ENCODE measurements around the gene CXCL11. TPM values are rescaled to one million over a fixed set of nuclear protein-coding genes. Genes with fewer than 3 reads are reported as not detected.

Gene CXCL11
- total RNA-seq, 1 donor from 2014 or later: not detected

GRCh38 chr4:76012388-76012801, 23.5 kb downstream of the CXCL11 start:
- Histone ChIP-seq H3F3A (ENCODE audit: low read depth) (no peaks in the 10 kb centered on the region), H4K20me1 (ENCODE audit: low read depth) (no peaks in the 10 kb centered on the region), H3K4me3 (no peak overlapping the region), H3K27me3 (no peaks in the 10 kb centered on the region), H3K9me3 (ENCODE audit: low read depth) (no peaks in the 10 kb centered on the region), H3K79me2 (ENCODE audit: low read depth) (no peaks in the 10 kb centered on the region), H2AFZ (replicated peaks) (peak overlapping the region; percentile 95), H3K4me1 (peaks cover 10% of the 10 kb centered on the region), H3K9ac (peak overlapping the region; percentile 2), H3K27ac (no peak overlapping the region), H3K36me3 (no peaks in the 10 kb centered on the region), H3K4me2 (peak overlapping the region; percentile 12)
- TF ChIP-seq EZH2 (IDR thresholded peaks at IDR 0.05) (no peak), CTCF (IDR thresholded peaks at IDR 0.05) (no peak), EZH2phosphoT487 (IDR thresholded peaks at IDR 0.05) (no peak)
- Mint-ChIP-seq H3K9me3 (no peaks in the 10 kb centered on the region), H3K36me3 (no peaks in the 10 kb centered on the region), H3K4me1 (peaks cover 17% of the 10 kb centered on the region), H3K27me3 (ENCODE audit: insufficient read depth, low read depth) (peaks cover 2% of the 10 kb centered on the region), H3K27ac (peak overlapping the region; percentile 87), H3K4me3 (no peak overlapping the region)
- no peak for DNase-seq (ENCODE audit: low spot score)

- Histone ChIP-seq H3K9me3 (ENCODE audit: low read depth) (no peaks in the 10 kb centered on the region), H4K20me1 (ENCODE audit: low read depth) (no peaks in the 10 kb centered on the region), H3K27me3 (no peaks in the 10 kb centered on the region), H2AFZ (replicated peaks) (peak overlapping the region; percentile 95), H3K4me2 (peak overlapping the region; percentile 12), H3K4me3 (no peak overlapping the region), H3F3A (ENCODE audit: low read depth) (no peaks in the 10 kb centered on the region), H3K9ac (peak overlapping the region; percentile 2), H3K27ac (no peak overlapping the region), H3K4me1 (peaks cover 10% of the 10 kb centered on the region), H3K36me3 (no peaks in the 10 kb centered on the region), H3K79me2 (ENCODE audit: low read depth) (no peaks in the 10 kb centered on the region)
- Mint-ChIP-seq H3K36me3 (no peaks in the 10 kb centered on the region), H3K27me3 (ENCODE audit: insufficient read depth, low read depth) (peaks cover 2% of the 10 kb centered on the region), H3K4me1 (peaks cover 17% of the 10 kb centered on the region), H3K9me3 (no peaks in the 10 kb centered on the region), H3K27ac (peak overlapping the region; percentile 87), H3K4me3 (no peak overlapping the region)
- peak; percentile 36 for DNase-seq (ENCODE audit: low spot score)
- TF ChIP-seq EZH2phosphoT487 (IDR thresholded peaks at IDR 0.05) (no peak), EZH2 (IDR thresholded peaks at IDR 0.05) (no peak), CTCF (IDR thresholded peaks at IDR 0.05) (no peak)
Observed at GRCh38 chr4:76011700-76012387, 24.0 kb downstream of the CXCL11 start.

GRCh38 chr4:76011018-76011670, 24.7 kb downstream of the CXCL11 start:
- no peaks in the 10 kb centered on the region for H3K36me3 Mint-ChIP-seq
- Histone ChIP-seq H3K4me3 (no peak overlapping the region), H3K9ac (no peak overlapping the region), H4K20me1 (ENCODE audit: low read depth) (no peaks in the 10 kb centered on the region), H3K36me3 (no peaks in the 10 kb centered on the region), H3K27me3 (no peaks in the 10 kb centered on the region), H3K9me3 (ENCODE audit: low read depth) (no peaks in the 10 kb centered on the region), H2AFZ (replicated peaks) (peak overlapping the region; percentile 95), H3K79me2 (ENCODE audit: low read depth) (no peaks in the 10 kb centered on the region), H3K4me2 (no peak overlapping the region), H3K4me1 (peaks cover 10% of the 10 kb centered on the region), H3K27ac (no peak overlapping the region), H3F3A (ENCODE audit: low read depth) (no peaks in the 10 kb centered on the region)
- no peak overlapping the region for H3K4me3 Mint-ChIP-seq
- no peak for DNase-seq (ENCODE audit: low spot score)
- H3K27ac Mint-ChIP-seq: no peak overlapping the region
- H3K9me3 Mint-ChIP-seq: no peaks in the 10 kb centered on the region
- TF ChIP-seq EZH2 (IDR thresholded peaks at IDR 0.05) (no peak), EZH2phosphoT487 (IDR thresholded peaks at IDR 0.05) (no peak), CTCF (IDR thresholded peaks at IDR 0.05) (no peak)
- H3K4me1 Mint-ChIP-seq: peaks cover 17% of the 10 kb centered on the region
- H3K27me3 Mint-ChIP-seq (ENCODE audit: insufficient read depth, low read depth): peaks cover 2% of the 10 kb centered on the region
